A673 (cell line): ENCODE measurements around the gene ADI1. TPM values are rescaled to one million over a fixed set of nuclear protein-coding genes. Genes with fewer than 3 reads are reported as not detected.

ENCODE experiments used
- BruUV-seq: library from RNA; stranded (reverse); fragments of 400-500 nt; replicated peaks from 2 replicates; lab custom pipeline; 2021; lab: Mats Ljungman, UMichigan
- CTCF ChIA-PET: fragments of 300-600 bp; sonication (Branson Sonifier 250); formaldehyde crosslinking; loops from one replicate; lab custom pipeline; 2022; ENCODE audit warnings: antibody characterized with exemption; lab: Charles Lee
- POLR2A ChIA-PET: fragments of 300-600 bp; sonication (Branson Sonifier 250); formaldehyde crosslinking; loops from one replicate; lab custom pipeline; 2022; ENCODE audit warnings: antibody characterized with exemption; ENCODE audit not compliant: low non-redundant PET; lab: Charles Lee
- DNase-seq: peaks from one replicate; pipeline ENCODE4 v3.0.0-alpha.2; 2015; ENCODE audit warnings: low spot score
- H3K27ac ChIP-seq: fragments of 200-600 bp; sonication (generic); 2 replicates; pipeline ENCODE4 v1.5.1; 2016; ENCODE audit warnings: mixed run types, low read depth, mild to moderate bottlenecking, mixed read lengths, antibody characterized with exemption, low read length; ENCODE audit not compliant: poor library complexity, severe bottlenecking
- H3K27me3 ChIP-seq: fragments of 200-600 bp; sonication (generic); replicated peaks from 2 replicates; pipeline ENCODE4 v1.6.1; 2017; ENCODE audit warnings: mixed run types, low read depth, mild to moderate bottlenecking, mixed read lengths, antibody characterized with exemption, low read length; ENCODE audit not compliant: insufficient read depth, poor library complexity
- H3K36me3 ChIP-seq: fragments of 200-600 bp; sonication (generic); 2 replicates; pipeline ENCODE4 v1.6.1; 2016; ENCODE audit warnings: mixed run types, mild to moderate bottlenecking, mixed read lengths, antibody characterized with exemption, low read length; ENCODE audit not compliant: insufficient read depth, poor library complexity, severe bottlenecking
- H3K4me1 ChIP-seq: fragments of 200-600 bp; sonication (generic); 2 replicates; pipeline ENCODE4 v1.6.1; 2017; ENCODE audit warnings: mixed run types, mild to moderate bottlenecking, mixed read lengths, antibody characterized with exemption, low read length; ENCODE audit not compliant: insufficient read depth, poor library complexity, severe bottlenecking
- H3K4me3 ChIP-seq: fragments of 200-600 bp; sonication (generic); 2 replicates; pipeline ENCODE4 v1.5.1; 2016; ENCODE audit warnings: low read depth, mixed run types, mild to moderate bottlenecking, mixed read lengths, low read length; ENCODE audit not compliant: poor library complexity, severe bottlenecking
- H3K9me3 ChIP-seq: fragments of 200-600 bp; sonication (generic); 2 replicates; pipeline ENCODE4 v1.6.1; 2016; ENCODE audit warnings: mixed run types, low read depth, mild to moderate bottlenecking, mixed read lengths, antibody characterized with exemption, low read length; ENCODE audit not compliant: poor library complexity, severe bottlenecking
- CTCF ChIP-seq: fragments of 300-800, 200-600 bp; sonication (generic); conservative IDR thresholded peaks from 2 replicates; pipeline ENCODE4 v1.5.1; 2017; ENCODE audit warnings: low read depth, mild to moderate bottlenecking, antibody characterized with exemption, low read length, moderate library complexity, mixed read lengths
- EZH2 ChIP-seq: fragments of 200-600 bp; sonication (generic); IDR thresholded peaks from 2 replicates; pipeline ENCODE4 v1.6.1; 2017; ENCODE audit warnings: borderline replicate concordance, low read depth, mild to moderate bottlenecking, mixed read lengths, antibody characterized with exemption, low read length; ENCODE audit not compliant: poor library complexity, severe bottlenecking
- intact Hi-C: fragments of 100-400 bp; cut with micrococcal nuclease; formaldehyde crosslinking; loops from one replicate; pipeline ENCODE4 v1.10.0; 2022; ENCODE audit not compliant: unreplicated experiment
- total RNA-seq: library from RNA; stranded (reverse); gene quantifications from 2 replicates; pipeline ENCODE4 v1.2.3, GENCODE V29; 2021

Gene ADI1
- total RNA-seq, 1 experiment from 2014 or later: 68.3 TPM

DNA sequence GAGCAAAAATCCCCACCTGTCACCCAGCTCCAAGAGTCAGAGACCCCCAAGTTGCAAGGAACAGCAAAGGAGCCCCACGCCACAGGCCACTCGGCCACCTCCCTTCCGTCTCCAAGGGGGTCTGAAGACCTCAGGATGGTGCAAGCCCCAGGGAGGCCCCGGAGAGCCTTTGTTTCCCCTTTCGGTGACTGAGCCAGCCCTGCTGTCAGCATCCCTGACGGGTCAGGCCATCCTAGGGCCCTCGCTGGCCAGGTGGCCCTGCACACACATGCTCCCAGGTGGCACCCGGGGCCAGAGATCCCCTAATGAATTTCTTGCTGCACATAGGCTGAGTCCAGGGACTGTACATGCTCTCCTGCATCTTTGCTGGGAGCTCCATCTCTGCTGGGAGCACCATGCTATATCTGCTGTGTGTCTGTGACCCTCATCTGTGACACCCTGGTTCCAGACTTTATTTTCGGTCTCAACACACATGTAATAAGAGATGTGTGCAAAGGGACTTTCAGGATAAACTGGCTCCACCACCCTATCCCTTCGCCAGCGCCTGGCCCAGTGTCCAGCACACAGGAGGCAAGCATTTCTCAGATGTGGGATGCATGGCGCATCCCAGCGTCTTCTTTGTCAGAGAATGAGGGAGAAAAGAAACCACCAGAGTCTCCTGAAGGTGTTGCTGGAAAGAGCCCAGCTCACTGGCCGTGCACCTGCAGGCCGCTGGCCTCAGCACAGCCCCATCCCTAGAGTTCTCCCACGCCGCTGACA lies 27.4 kb downstream of the ADI1 start:
- no peaks in the 10 kb centered on the region for H3K9me3 ChIP-seq
- H3K4me1 ChIP-seq: no peaks in the 10 kb centered on the region
- no peak overlapping the region for H3K4me3 ChIP-seq
- BruUV-seq: no TSS peak
- no peak for TF ChIP-seq CTCF
- TF ChIP-seq EZH2: no peak
- no peak for DNase-seq
- H3K27me3 ChIP-seq: no peaks in the 10 kb centered on the region
- intact Hi-C loops: no loop called here
- CTCF ChIA-PET: no interaction called here
- H3K36me3 ChIP-seq: no peaks in the 10 kb centered on the region
- no peak overlapping the region for H3K27ac ChIP-seq
- POLR2A ChIA-PET: no interaction called here

DNA sequence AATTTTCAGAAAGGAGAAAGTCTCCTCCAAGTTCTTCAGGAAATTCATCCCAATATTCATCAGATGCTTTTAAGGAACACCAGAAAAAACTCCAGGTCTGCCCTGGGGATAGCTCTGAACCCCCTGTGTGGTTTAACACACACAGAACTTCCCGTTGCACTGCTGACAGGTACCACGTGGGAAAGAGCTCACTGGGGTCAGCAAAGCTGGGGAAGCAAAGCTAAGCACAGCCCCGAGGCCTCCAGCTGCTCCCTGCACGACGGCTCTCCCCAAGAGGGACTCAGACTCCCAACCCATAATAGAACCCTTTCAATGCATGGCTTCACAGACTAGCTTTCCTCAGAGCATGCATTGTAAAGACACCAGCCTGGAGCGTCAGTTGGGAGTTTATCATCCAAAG lies 28.0 kb downstream of the ADI1 start:
- ChIA-PET POLR2A (no interaction called here), CTCF (no interaction called here)
- TF ChIP-seq CTCF (no peak), EZH2 (no peak)
- intact Hi-C loops: no loop called here
- Histone ChIP-seq H3K27me3 (no peaks in the 10 kb centered on the region), H3K27ac (no peak overlapping the region), H3K4me1 (no peaks in the 10 kb centered on the region), H3K4me3 (no peak overlapping the region), H3K9me3 (no peaks in the 10 kb centered on the region), H3K36me3 (no peaks in the 10 kb centered on the region)
- no TSS peak for BruUV-seq
- no peak for DNase-seq

- CTCF ChIA-PET: no interaction called here
- no peaks in the 10 kb centered on the region for H3K36me3 ChIP-seq
- no peaks in the 10 kb centered on the region for H3K4me1 ChIP-seq
- TF ChIP-seq CTCF: no peak
- TF ChIP-seq EZH2: no peak
- H3K27me3 ChIP-seq: no peaks in the 10 kb centered on the region
- no peak overlapping the region for H3K4me3 ChIP-seq
- H3K27ac ChIP-seq: no peak overlapping the region
- POLR2A ChIA-PET: no interaction called here
- DNase-seq: no peak
- BruUV-seq: no TSS peak
- intact Hi-C loops: no loop called here
- no peaks in the 10 kb centered on the region for H3K9me3 ChIP-seq
Observed at GRCh38 chr2:3490191-3491170, 28.9 kb downstream of the ADI1 start.
